ENCODE measurements around the gene TULP4. TPM values are rescaled to one million over a fixed set of nuclear protein-coding genes. Genes with fewer than 3 reads are reported as not detected.

The TULP4 gene
- polyA plus RNA-seq, 1 donor (not counting 4 experiments of a cell fraction or from before 2014, with no cell fraction given) = 13.1 TPM

GRCh38 chr6:158406736-158407135, 94.5 kb downstream of the TULP4 start:
- H3K36me3 ChIP-seq (ENCODE audit: control insufficient read depth in 2 of 2, extremely low read depth in 1 of 2, insufficient read depth in 2 of 2, low read length in 2 of 2) = no peaks in the 10 kb centered on the region
- no peak overlapping the region for H3K9ac ChIP-seq (ENCODE audit: control insufficient read depth, extremely low read depth, insufficient read depth, low read length)
- H3K4me1 ChIP-seq (ENCODE audit: control insufficient read depth, extremely low read depth, insufficient read depth, low read length) = peaks cover 28% of the 10 kb centered on the region
- no peaks in the 10 kb centered on the region for H3K9me3 ChIP-seq (ENCODE audit: control insufficient read depth, low read depth, low read length)
- no peak overlapping the region for H3K4me3 ChIP-seq (ENCODE audit: control insufficient read depth in 2 of 3, extremely low read depth in 1 of 3, insufficient read depth in 2 of 3, low read depth in 1 of 3, low read length in 3 of 3)
- FAIRE-seq (no peak), DNase-seq (ENCODE audit: low read depth, low spot score) (no peak)
- dilution Hi-C loops (cut with MboI; ENCODE audit: extremely low pct_ligation_motif_present, low sequenced_read_pairs) = no loop called here
- TF ChIP-seq, protein P1, sequence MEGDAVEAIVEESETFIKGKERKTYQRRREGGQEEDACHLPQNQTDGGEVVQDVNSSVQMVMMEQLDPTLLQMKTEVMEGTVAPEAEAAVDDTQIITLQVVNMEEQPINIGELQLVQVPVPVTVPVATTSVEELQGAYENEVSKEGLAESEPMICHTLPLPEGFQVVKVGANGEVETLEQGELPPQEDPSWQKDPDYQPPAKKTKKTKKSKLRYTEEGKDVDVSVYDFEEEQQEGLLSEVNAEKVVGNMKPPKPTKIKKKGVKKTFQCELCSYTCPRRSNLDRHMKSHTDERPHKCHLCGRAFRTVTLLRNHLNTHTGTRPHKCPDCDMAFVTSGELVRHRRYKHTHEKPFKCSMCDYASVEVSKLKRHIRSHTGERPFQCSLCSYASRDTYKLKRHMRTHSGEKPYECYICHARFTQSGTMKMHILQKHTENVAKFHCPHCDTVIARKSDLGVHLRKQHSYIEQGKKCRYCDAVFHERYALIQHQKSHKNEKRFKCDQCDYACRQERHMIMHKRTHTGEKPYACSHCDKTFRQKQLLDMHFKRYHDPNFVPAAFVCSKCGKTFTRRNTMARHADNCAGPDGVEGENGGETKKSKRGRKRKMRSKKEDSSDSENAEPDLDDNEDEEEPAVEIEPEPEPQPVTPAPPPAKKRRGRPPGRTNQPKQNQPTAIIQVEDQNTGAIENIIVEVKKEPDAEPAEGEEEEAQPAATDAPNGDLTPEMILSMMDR (optimal IDR thresholded peaks at IDR 0.05 in 1 of 3, IDR thresholded peaks at IDR 0.05 in 1 of 3, conservative IDR thresholded peaks at IDR 0.05 in 1 of 3; ENCODE audit: extremely low read depth in 1 of 3, insufficient read depth in 2 of 3, low read length in 3 of 3) = no peak
- no peak for TF ChIP-seq EZH2 (IDR thresholded peaks at IDR 0.05; ENCODE audit: low read length)
- H2AFZ ChIP-seq (ENCODE audit: control insufficient read depth, low read length) = no peak overlapping the region
- no peaks in the 10 kb centered on the region for H3K9me1 ChIP-seq (ENCODE audit: control insufficient read depth, extremely low read depth, insufficient read depth, low read length)
- no peaks in the 10 kb centered on the region for H3K27me3 ChIP-seq (ENCODE audit: control insufficient read depth, extremely low read depth, insufficient read depth, low read length)
- no peak overlapping the region for H3K27ac ChIP-seq (ENCODE audit: control insufficient read depth, insufficient read depth, low read length)
- H4K20me1 ChIP-seq (ENCODE audit: control insufficient read depth, extremely low read depth, insufficient read depth, low read length) = no peaks in the 10 kb centered on the region
- peaks cover 6% of the 10 kb centered on the region for H3K79me2 ChIP-seq (ENCODE audit: control insufficient read depth, insufficient read depth, low read length)
- no peak overlapping the region for H3K4me2 ChIP-seq (ENCODE audit: control insufficient read depth, extremely low read depth, insufficient read depth, low read depth, low read length)

DNA sequence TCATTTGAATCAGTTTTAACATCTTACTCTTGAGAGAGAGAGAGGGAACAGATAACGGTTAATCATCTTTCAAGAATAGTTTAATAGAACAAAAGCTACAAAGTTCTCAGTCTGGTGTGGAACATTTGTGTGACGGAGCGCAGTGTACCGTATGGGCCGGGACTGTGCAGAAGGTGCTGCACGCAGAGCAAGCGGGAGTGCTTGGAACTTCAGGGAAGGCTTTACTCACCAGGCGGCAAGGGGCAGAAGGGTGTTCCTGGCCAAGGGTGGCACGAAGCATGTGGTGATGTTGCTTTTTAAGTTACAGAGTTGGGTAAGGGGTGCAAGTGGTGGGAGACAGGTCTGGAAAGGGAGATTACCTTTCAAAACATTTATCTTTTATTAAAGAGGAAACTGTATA, 95.7 kb downstream of the TULP4 start:
- H3K4me1 ChIP-seq (ENCODE audit: control insufficient read depth, extremely low read depth, insufficient read depth, low read length) = peaks cover 34% of the 10 kb centered on the region
- H3K9me3 ChIP-seq (ENCODE audit: control insufficient read depth, low read depth, low read length) = no peaks in the 10 kb centered on the region
- no peak for FAIRE-seq
- H4K20me1 ChIP-seq (ENCODE audit: control insufficient read depth, extremely low read depth, insufficient read depth, low read length) = no peaks in the 10 kb centered on the region
- H3K9ac ChIP-seq (ENCODE audit: control insufficient read depth, extremely low read depth, insufficient read depth, low read length) = no peak overlapping the region
- no peaks in the 10 kb centered on the region for H3K27me3 ChIP-seq (ENCODE audit: control insufficient read depth, extremely low read depth, insufficient read depth, low read length)
- H3K79me2 ChIP-seq (ENCODE audit: control insufficient read depth, insufficient read depth, low read length) = peaks cover 6% of the 10 kb centered on the region
- H2AFZ ChIP-seq (ENCODE audit: control insufficient read depth, low read length) = no peak overlapping the region
- no peak overlapping the region for H3K4me3 ChIP-seq (ENCODE audit: control insufficient read depth in 2 of 3, extremely low read depth in 1 of 3, insufficient read depth in 2 of 3, low read depth in 1 of 3, low read length in 3 of 3)
- no peak for DNase-seq (ENCODE audit: low read depth, low spot score)
- H3K9me1 ChIP-seq (ENCODE audit: control insufficient read depth, extremely low read depth, insufficient read depth, low read length) = no peaks in the 10 kb centered on the region
- no peak overlapping the region for H3K4me2 ChIP-seq (ENCODE audit: control insufficient read depth, extremely low read depth, insufficient read depth, low read depth, low read length)
- no peak for TF ChIP-seq EZH2 (IDR thresholded peaks at IDR 0.05; ENCODE audit: low read length)
- TF ChIP-seq, protein P1 (optimal IDR thresholded peaks at IDR 0.05 in 1 of 3, IDR thresholded peaks at IDR 0.05 in 1 of 3, conservative IDR thresholded peaks at IDR 0.05 in 1 of 3; ENCODE audit: extremely low read depth in 1 of 3, insufficient read depth in 2 of 3, low read length in 3 of 3) = no peak
- no peak overlapping the region for H3K27ac ChIP-seq (ENCODE audit: control insufficient read depth, insufficient read depth, low read length)
- H3K36me3 ChIP-seq (ENCODE audit: control insufficient read depth in 2 of 2, extremely low read depth in 1 of 2, insufficient read depth in 2 of 2, low read length in 2 of 2) = peaks cover 0 to 2% of the 10 kb centered on the region in 2 experiments
- dilution Hi-C loops (cut with MboI; ENCODE audit: extremely low pct_ligation_motif_present, low sequenced_read_pairs) = no loop called here

All from keratinocyte (primary cell).